T47D (cell line): ENCODE data around the gene NMU.
A peak's percentile ranks its signal among the peaks of the same experiment; 100 is the strongest.

Experiments
- DNase-seq, 2 experiments: peaks; one replicate each; pipeline versions ENCODE4 v3.0.0 to v3.0.0-alpha.2; 2011 to 2012; ENCODE audit warnings: low read depth in 1 of 2, low spot score in 1 of 2
- JUND ChIP-seq: IDR thresholded peaks from 2 replicates; pipeline ENCODE4 v1.6.1; 2012; ENCODE audit warnings: low read depth
- in situ Hi-C: cut with HindIII; loops from 2 replicates; pipeline ENCODE4 v1.10.0; 2016; ENCODE audit warnings: low sequenced_read_pairs, low pct_unique_long_range_greater_than_20kb

Gene NMU

GRCh38 chr4:55546506-55546755 is 89.7 kb downstream of the NMU start:
- no peak for TF ChIP-seq JUND
- in situ Hi-C loops, result no loop called here

DNA sequence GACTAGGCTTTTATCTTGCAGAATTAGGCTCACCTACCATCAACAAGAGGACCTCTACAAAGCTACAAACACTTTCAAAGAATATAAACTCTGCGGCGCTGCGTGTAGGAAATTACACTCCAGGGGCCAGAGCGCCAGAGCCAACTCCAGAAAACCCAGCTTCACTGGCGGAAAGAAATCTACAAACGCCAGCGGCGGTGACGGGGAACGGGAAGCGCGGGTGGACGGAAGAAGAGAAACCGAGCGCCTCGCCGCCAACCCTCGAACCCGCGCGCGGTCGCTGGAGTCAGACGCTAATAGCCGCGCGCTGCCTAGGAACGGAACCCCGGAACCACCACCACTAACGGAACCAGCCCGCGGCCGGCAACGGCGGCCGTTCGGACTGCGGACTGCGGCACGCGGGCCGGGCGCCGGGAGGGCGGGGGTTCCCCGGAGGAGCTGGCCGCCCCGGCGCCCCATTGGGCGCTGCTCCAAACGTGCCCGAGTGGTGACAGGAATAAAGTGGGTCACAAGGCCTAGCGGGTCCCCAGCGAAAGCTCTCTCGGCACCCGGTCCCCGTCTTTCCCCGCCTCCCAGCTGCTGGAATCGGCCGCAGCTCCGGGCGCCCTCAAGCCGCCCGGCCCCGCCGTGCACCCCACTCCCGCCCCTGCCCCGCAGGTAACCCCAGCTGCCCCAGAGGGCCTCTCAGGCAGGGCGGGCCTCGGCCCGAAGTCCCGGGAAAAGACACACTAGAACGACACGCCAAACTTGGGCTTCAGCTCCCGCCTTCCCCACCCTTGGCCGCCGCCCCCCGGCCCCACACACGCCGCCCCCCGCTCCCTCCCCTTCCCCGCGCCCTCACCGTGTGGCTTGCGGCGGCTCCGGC is 90.2 kb downstream of the NMU start:
- DNase-seq, result peak; percentile 14 to 72
- in situ Hi-C loops, result no loop called here
- no peak for TF ChIP-seq JUND

More at GRCh38 chr4:55546506-55546755, 89.7 kb downstream of the NMU start:
- no peak for DNase-seq
